ENCODE measurements around the gene MAML3.

MAML3 gene

GRCh38 chr4:140003876-140004548, 150.0 kb downstream of the MAML3 start:
- no peak for DNase-seq (ENCODE audit: low read depth)

DNA sequence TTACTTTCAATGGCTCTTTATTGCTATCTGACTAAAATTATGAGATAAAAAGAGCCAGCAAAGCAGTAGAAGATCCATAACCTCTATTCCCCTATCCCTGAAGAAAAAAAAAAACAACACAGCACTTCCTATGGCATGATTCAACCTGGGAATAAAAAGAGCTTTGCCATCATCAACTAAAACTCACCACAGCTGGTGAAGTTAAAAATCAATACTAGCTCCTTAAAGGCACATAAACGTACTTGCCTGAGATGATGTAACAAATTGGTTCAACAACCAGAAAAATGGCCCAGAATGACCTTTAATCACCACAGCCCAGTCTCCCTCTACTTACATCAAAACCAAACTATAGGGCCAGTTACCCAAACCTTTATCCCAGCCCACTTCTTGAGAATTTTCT, 153.8 kb downstream of the MAML3 start:
- DNase-seq (ENCODE audit: low read depth): no peak

DNA sequence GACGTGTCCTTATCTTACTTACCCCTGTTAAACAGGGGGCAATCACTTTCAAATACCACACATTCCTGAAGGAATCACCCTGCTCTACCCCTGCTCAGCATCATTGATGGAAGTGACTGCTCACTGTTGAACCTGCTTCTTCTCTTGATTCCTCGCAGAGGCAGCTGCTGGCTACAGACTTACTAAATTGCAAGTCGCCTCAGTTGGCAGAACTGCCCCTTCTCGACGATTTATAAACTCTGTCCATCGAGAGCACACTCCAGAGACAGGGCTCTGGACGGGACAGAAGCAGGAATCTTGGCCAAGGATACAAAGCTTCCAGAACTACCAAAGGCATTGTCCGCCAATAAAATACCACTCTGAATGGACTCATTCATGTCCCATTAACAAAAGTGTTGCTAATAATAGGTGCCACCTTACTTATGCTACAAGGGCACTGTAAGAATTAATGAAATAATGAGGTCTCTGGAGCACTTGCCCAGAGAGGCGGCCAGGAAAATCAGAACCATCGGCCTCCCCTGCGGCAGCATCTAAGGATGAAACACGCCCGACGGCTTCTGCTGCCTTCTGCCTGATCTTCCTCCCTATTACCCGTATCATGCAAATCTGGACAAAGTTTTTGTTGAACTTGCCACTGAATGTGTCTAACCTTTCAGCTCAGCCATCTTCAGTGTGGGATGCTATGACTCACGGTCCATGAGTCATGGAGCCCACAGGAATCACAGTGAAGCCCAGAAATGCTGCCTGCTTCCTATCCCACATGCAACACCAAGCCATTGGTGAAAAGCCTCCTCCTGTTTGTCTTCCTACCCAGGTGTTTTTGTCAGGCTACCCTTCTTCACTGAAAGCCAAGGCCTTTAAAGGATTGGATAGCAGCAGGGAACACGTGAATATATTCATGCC, 164.9 kb downstream of the MAML3 start:
- peak; percentile 94 for DNase-seq (ENCODE audit: low read depth)

GRCh38 chr4:139987502-139987850, 166.5 kb downstream of the MAML3 start:
- no peak for DNase-seq (ENCODE audit: low read depth)

GRCh38 chr4:139986689-139987501, 167.1 kb downstream of the MAML3 start:
- peak; percentile 57 for DNase-seq (ENCODE audit: low read depth)

DNA sequence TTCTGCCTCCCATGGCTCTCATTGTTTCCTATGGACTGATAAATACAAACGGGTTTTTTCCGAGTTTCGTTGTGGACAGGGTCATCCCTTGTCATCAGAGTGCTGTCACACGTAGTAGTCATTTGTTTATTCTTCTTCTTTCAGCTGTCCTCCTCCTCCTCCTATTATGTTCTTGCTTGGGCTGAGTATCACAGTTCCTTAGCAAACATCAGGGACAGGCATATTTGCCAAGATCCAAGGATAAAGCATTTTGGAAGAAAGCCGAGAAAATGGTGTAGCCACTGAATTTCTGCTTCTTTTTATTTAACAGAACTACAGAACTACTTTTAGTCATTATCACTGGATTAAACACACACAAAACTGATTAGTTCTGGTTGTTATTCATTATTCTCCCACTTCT, 167.9 kb downstream of the MAML3 start:
- DNase-seq (ENCODE audit: low read depth): no peak

DNA sequence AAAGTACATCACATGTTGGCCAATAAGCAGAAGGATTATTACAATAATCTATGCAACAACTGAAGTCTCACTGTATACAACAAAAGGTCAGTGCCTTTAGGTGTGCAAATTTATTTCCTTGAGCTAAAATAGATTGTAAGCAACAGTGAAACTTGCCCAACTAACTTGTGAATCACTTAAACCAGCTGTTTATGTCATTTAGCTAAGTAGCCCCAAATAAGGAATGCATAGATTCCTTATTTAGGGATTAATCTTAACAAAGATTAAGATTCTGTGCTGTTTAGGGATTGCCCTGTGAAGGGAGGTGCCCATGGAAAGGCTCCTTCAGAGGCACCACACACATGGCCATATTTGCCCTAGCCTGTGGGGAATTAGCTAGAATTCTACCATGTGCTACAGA, 168.6 kb downstream of the MAML3 start:
- no peak for DNase-seq (ENCODE audit: low read depth)

DNA sequence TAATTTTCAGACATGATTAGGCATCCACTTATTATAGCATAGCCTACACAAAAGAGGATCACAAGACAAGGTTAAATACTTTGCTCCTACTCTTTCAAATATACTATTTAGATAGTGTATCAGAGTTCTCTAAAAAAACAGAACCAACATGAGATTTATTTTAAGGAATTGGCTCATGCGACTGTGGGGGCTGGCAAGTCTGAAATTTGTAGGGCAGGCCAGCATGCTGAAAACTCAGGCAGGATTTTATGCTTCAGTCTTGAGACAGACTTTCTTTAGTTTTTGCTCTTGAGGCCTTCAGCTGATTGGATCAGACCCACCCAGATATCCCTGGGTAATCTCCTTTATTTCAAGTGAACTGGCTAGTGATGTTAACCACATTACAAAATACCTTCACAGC, 169.5 kb downstream of the MAML3 start:
- no peak for DNase-seq (ENCODE audit: low read depth)

GRCh38 chr4:139978692-139979091, 175.3 kb downstream of the MAML3 start:
- no peak for DNase-seq (ENCODE audit: low read depth)

DNA sequence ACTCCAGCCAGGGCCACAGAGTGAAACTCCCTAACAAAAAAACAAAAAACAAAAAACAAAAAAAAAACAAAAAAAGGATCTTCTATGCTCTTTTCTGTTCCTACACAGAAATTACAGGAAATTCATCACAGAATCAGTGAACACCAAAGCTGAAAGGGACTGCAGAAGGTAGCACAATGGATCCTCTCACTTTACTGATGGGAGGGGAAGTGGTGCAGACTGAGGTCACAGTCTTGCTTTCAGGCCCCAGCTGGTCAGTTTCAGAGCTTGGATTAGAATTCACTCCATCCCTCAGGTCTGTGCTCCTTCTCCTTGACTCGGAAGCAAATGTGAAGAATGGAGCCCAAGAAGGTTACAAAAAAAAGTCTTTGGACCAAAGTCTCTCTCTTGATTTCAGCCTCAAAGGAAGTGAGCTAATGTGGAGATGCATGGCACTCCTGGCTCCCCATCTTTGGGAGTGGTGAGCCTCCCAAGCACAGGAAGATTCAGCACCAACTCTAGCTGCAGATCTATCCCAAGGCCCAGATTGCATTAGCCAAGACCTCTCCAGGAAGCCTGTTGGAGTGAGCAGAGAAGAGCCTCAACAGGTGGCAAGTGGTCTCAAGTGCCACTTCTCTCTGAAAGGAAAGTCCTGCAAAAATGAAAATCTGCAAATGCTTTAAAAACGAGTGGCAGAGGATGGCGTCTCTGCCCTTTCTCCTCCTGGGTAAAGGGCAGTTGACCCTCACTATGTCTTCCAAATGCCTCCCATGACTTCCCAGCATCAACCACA, 176.0 kb downstream of the MAML3 start:
- no peak for DNase-seq (ENCODE audit: low read depth)

GRCh38 chr4:139975830-139976272, 178.1 kb downstream of the MAML3 start:
- DNase-seq (ENCODE audit: low read depth): peak; percentile 89

GRCh38 chr4:139973616-139974015, 180.4 kb downstream of the MAML3 start:
- DNase-seq (ENCODE audit: low read depth): no peak

DNA sequence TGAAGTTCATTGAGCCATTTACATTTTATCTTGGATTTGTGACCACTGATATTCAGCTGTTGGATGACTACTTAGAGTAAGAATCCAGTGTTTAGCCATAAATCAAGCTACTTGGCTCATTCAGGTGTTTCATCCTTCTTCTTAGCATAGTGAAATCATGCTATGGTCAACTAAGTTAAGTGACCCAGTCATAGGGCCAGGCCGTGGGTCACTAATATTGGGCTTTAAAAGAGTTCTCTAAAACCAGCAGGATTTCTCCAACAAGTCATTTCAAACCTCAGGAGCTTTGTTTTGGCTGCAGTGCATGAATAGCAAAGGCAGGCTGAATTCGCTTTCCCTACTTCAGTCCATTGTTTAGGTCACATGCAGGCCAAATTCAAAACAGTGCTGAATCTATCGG, 181.0 kb downstream of the MAML3 start:
- peak; percentile 81 for DNase-seq (ENCODE audit: low read depth)

- no peak for DNase-seq (ENCODE audit: low read depth)
These were observed 181.7 kb downstream of the MAML3 start for GRCh38 chr4:139972305-139972704.

- no peak for DNase-seq (ENCODE audit: low read depth)
These were observed 182.9 kb downstream of the MAML3 start for GRCh38 chr4:139971111-139971510.

DNA sequence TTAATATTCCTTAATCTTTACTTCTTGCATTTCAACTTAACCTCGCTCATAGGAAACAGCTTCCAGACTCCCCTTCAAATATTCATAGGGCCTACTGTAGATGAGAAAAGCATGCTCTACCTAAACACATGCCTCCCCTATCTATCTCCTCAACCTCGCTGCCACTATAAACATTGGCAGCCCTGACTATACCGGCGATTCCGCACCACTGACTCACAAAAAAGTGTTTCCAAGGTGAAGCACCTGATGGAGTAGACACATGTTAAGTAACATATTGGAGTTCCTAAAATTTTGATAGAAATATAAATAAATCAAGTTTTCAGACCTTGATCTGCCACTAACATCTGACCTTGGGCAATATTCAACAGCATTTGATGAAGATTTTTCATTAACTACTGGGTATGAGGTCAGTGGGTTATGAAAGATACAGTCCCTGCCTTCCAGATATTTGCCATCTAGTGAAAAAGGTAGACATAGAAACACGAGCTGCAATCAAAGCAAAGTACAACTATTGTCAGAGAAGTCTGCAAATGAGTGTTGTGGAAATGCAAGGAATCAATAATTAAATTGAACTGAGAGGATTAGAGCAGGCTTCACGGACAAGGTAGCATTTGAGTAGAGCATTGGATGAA, 184.2 kb downstream of the MAML3 start:
- no peak for DNase-seq (ENCODE audit: low read depth)

DNA sequence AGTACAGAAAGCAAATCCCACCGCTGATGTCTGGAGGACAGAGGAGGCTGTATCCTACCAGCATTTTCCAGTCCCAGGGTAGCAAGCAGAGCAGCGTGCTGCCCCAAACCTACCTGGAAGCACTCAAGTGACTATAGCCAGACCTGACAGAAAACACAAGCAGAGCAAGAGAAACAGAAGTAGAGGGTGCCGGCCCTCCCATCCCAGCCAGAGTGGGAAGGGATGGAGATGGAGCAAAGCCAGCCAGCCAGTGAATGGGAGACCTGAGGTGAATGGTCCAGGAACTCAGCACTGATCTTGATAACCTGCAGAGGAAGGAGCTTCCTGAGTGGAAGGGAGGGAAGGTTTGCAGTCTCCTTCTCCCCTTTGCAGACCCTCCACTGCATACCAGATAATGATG, 185.2 kb downstream of the MAML3 start:
- no peak for DNase-seq (ENCODE audit: low read depth)

DNA sequence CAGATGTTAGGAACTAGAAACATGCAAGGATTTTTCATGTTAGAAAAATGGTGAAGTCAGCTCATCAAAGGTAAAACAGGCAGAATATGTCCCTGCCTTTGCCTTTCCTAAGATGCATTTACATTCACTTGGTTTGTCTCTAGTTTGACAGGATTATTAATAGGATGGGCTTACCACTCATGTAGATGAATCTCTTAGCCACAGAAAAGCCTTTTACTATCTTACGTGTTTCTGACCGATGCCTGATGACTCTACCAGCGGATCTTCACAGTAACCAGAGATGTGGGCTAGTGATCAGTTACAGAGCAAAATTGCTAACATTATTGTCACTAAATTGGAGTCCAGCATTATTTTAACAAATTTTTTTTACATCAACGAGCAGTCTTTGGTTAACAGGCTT, 187.6 kb downstream of the MAML3 start:
- DNase-seq (ENCODE audit: low read depth): peak; percentile 33

GRCh38 chr4:139965789-139966188, 188.2 kb downstream of the MAML3 start:
- DNase-seq (ENCODE audit: low read depth): no peak

DNA sequence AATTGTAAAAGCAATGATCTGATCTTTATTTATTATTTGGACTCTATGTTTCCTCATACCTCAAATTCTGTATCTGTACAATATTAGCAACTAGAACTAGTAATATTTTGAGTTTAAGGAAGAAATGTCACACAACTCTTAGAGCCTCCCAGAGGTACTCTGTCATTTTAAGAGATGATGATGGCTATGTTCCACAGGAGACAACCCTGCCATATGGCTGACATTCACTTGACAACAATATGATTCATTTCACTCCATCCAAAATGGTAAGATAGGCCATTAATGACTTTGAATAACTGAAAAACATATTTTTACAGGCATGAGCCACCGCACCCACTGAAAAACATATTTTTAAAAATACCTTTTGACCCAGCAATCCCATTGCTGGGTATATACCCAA, 190.3 kb downstream of the MAML3 start:
- DNase-seq (ENCODE audit: low read depth): no peak

DNA sequence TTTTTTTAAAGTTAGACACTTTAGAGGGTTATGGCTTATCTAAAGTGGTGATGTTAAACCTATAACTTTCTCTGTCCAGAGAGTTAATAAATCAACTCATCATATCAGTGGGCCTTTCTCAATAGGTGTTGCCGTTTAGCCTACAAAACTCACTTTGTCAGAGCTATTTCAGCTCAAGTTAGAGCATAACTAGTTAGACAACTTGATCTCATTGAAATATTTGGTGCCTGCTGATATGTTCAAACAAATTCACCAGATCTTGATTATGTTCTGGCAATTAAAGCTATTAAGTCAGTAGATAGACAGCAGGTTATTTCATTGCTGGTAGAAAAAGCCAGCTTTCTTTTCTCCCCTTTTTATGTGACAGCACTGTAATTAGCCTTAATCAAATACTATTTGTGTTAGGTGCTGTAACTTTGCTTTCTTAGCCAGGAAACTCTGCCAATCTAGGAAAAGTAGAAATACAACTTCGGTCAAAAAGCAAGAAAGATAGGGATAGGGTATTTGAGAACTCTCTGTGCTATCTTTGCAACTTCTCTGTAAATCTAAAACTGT, 191.8 kb downstream of the MAML3 start:
- DNase-seq (ENCODE audit: low read depth): no peak
